Neural progenitor cell (in vitro differentiated cells): ENCODE measurements around the gene ZCWPW1. TPM values are rescaled to one million over a fixed set of nuclear protein-coding genes. Genes with fewer than 3 reads are reported as not detected.

Experiments
- DNase-seq: peaks from one replicate; pipeline ENCODE4 v3.0.0-alpha.2; 2016; ENCODE audit warnings: low spot score
- H2AFZ ChIP-seq: fragments of 200-600 bp; sonication (generic); replicated peaks from 2 replicates; pipeline ENCODE4 v1.6.1; 2016; ENCODE audit warnings: antibody characterized with exemption
- H3F3A ChIP-seq: fragments of 200-600 bp; sonication (generic); 2 replicates; pipeline ENCODE4 v1.6.1; 2016; ENCODE audit warnings: antibody characterized with exemption, low read depth
- H3K27ac ChIP-seq: fragments of 200-600 bp; sonication (generic); 2 replicates; pipeline ENCODE4 v1.5.1; 2016; ENCODE audit warnings: mild to moderate bottlenecking
- H3K27me3 ChIP-seq: fragments of 200-600 bp; sonication (generic); 2 replicates; pipeline ENCODE4 v1.6.1; 2016; ENCODE audit warnings: mild to moderate bottlenecking, moderate library complexity
- H3K36me3 ChIP-seq: fragments of 200-600 bp; sonication (generic); 2 replicates; pipeline ENCODE4 v1.5.1; 2016
- H3K4me1 ChIP-seq: fragments of 200-600 bp; sonication (generic); 2 replicates; pipeline ENCODE4 v1.6.1; 2016; ENCODE audit warnings: mixed run types
- H3K4me2 ChIP-seq: fragments of 200-600 bp; sonication (generic); 2 replicates; pipeline ENCODE4 v1.6.1; 2016
- H3K4me3 ChIP-seq: fragments of 200-600 bp; sonication (generic); 2 replicates; pipeline ENCODE4 v1.5.1; 2016
- H3K79me2 ChIP-seq: fragments of 200-600 bp; sonication (generic); 2 replicates; pipeline ENCODE4 v1.6.1; 2016; ENCODE audit warnings: low read depth
- H3K9ac ChIP-seq: fragments of 200-600 bp; sonication (generic); 2 replicates; pipeline ENCODE4 v1.6.1; 2016
- H3K9me3 ChIP-seq: fragments of 200-600 bp; sonication (generic); 2 replicates; pipeline ENCODE4 v1.5.1; 2016; ENCODE audit warnings: low read depth
- H4K20me1 ChIP-seq: fragments of 200-600 bp; sonication (generic); 2 replicates; pipeline ENCODE4 v1.6.1; 2016; ENCODE audit warnings: low read depth
- H3K27ac Mint-ChIP-seq: 3 replicates; pipeline ENCODE4 v1.8.0; 2021; ENCODE audit warnings: mixed read lengths
- H3K27me3 Mint-ChIP-seq: 2 replicates; pipeline ENCODE4 v1.8.0; 2022; ENCODE audit warnings: low read depth, mild to moderate bottlenecking, inconsistent platforms, moderate library complexity, mixed read lengths; ENCODE audit not compliant: insufficient read depth
- H3K36me3 Mint-ChIP-seq: 3 replicates; pipeline ENCODE4 v1.8.0; 2021; ENCODE audit warnings: mixed read lengths
- H3K4me1 Mint-ChIP-seq: 3 replicates; pipeline ENCODE4 v1.8.0; 2021; ENCODE audit warnings: mixed read lengths
- H3K4me3 Mint-ChIP-seq: 3 replicates; pipeline ENCODE4 v1.8.0; 2021; ENCODE audit warnings: mild to moderate bottlenecking, moderate library complexity, mixed read lengths
- H3K9me3 Mint-ChIP-seq: 3 replicates; pipeline ENCODE4 v1.8.0; 2020; ENCODE audit warnings: mixed read lengths
- EZH2 ChIP-seq: fragments of 200-600 bp; sonication (generic); IDR thresholded peaks from 2 replicates; pipeline ENCODE4 v1.6.1; 2017; ENCODE audit warnings: antibody characterized with exemption, mild to moderate bottlenecking, moderate library complexity
- EZH2phosphoT487 ChIP-seq: fragments of 200-600 bp; sonication (generic); IDR thresholded peaks from 2 replicates; pipeline ENCODE4 v1.6.1; 2017; ENCODE audit warnings: antibody characterized with exemption
- total RNA-seq: library from RNA; depleted of rRNA; stranded (reverse); fragments of >200 nt; gene quantifications from 2 replicates; pipeline ENCODE4 v1.2.3, GENCODE V29; 2015; ENCODE audit warnings: low replicate concordance
- TF ChIP-seq, protein P1 (sequence below): fragments of 200-600 bp; sonication (generic); IDR thresholded peaks from 2 replicates; pipeline ENCODE4 v1.5.1; 2017; ENCODE audit warnings: antibody characterized with exemption, mild to moderate bottlenecking

The ZCWPW1 gene
- total RNA-seq, 1 donor from 2014 or later, result 1.4 TPM

DNA sequence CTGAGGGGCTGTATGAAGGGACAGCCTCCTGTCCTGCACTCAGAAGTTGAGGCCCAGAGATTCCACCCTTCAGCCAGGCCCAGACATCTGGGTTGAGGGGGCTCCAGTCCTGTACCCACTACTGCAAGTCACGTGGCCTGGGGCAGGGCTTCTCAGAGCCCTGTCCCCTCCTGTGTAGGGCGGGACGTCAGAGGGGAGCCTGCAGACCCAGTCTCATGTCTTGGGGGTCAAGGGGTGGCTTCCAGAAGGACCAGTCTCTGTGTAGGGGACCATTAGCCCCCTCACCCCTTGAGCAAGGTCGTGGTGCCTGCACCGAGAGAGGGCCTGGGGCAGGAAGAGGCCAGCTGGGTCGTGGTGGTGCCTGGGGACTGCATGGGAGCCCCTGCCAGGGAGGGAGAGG is 55.8 kb downstream of the ZCWPW1 start:
- no peak overlapping the region for H3K27ac Mint-ChIP-seq
- H3K36me3 ChIP-seq, result no peaks in the 10 kb centered on the region
- peaks cover 6% of the 10 kb centered on the region for H4K20me1 ChIP-seq
- H3K36me3 Mint-ChIP-seq, result peaks cover 4% of the 10 kb centered on the region
- H3K9me3 ChIP-seq, result no peaks in the 10 kb centered on the region
- no peak overlapping the region for H2AFZ ChIP-seq
- H3K4me1 ChIP-seq, result peaks cover 34% of the 10 kb centered on the region
- H3K27me3 ChIP-seq, result no peaks in the 10 kb centered on the region
- no peaks in the 10 kb centered on the region for H3K79me2 ChIP-seq
- H3K4me3 Mint-ChIP-seq, result no peak overlapping the region
- H3K9ac ChIP-seq, result no peak overlapping the region
- no peak overlapping the region for H3K4me3 ChIP-seq
- H3K27ac ChIP-seq, result no peak overlapping the region
- TF ChIP-seq EZH2 (no peak), EZH2phosphoT487 (no peak)
- TF ChIP-seq, protein P1, sequence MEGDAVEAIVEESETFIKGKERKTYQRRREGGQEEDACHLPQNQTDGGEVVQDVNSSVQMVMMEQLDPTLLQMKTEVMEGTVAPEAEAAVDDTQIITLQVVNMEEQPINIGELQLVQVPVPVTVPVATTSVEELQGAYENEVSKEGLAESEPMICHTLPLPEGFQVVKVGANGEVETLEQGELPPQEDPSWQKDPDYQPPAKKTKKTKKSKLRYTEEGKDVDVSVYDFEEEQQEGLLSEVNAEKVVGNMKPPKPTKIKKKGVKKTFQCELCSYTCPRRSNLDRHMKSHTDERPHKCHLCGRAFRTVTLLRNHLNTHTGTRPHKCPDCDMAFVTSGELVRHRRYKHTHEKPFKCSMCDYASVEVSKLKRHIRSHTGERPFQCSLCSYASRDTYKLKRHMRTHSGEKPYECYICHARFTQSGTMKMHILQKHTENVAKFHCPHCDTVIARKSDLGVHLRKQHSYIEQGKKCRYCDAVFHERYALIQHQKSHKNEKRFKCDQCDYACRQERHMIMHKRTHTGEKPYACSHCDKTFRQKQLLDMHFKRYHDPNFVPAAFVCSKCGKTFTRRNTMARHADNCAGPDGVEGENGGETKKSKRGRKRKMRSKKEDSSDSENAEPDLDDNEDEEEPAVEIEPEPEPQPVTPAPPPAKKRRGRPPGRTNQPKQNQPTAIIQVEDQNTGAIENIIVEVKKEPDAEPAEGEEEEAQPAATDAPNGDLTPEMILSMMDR, result no peak
- H3F3A ChIP-seq, result peaks cover 28% of the 10 kb centered on the region
- H3K9me3 Mint-ChIP-seq, result no peaks in the 10 kb centered on the region
- no peak overlapping the region for H3K4me2 ChIP-seq
- peaks cover under 1% of the 10 kb centered on the region for H3K27me3 Mint-ChIP-seq
- peaks cover 36% of the 10 kb centered on the region for H3K4me1 Mint-ChIP-seq
- no peak for DNase-seq

DNA sequence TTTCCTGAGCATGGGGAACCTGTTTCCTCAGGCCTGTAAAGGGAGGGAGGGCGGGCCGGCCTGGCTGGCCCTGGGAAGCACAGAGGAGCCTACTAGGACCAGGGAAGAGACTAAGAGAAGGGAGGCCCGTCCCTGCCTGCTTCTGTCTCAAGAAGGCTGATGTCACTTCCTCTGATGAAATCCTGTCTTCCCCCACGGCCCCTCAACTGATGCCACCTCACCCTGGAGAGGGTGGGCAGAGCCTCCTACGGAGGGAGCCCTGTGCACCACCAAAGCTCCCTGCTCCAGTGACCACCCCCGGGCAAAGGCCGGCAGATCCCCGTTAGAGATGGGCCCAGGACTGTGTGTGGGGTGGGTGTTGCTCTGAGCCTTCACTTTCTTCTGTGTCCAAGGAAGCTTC is 56.2 kb downstream of the ZCWPW1 start:
- Histone ChIP-seq H3K79me2 (no peaks in the 10 kb centered on the region), H3K4me3 (no peak overlapping the region), H3K9ac (no peak overlapping the region), H3K27ac (no peak overlapping the region), H3K4me1 (peaks cover 34% of the 10 kb centered on the region), H3F3A (peaks cover 28% of the 10 kb centered on the region), H3K4me2 (no peak overlapping the region), H3K9me3 (no peaks in the 10 kb centered on the region), H3K27me3 (no peaks in the 10 kb centered on the region), H4K20me1 (peaks cover 6% of the 10 kb centered on the region), H3K36me3 (no peaks in the 10 kb centered on the region), H2AFZ (no peak overlapping the region)
- DNase-seq, result no peak
- Mint-ChIP-seq H3K27ac (no peak overlapping the region), H3K36me3 (peaks cover 5% of the 10 kb centered on the region), H3K9me3 (no peaks in the 10 kb centered on the region), H3K4me1 (peaks cover 36% of the 10 kb centered on the region), H3K4me3 (no peak overlapping the region), H3K27me3 (peaks cover 3% of the 10 kb centered on the region)
- TF ChIP-seq EZH2 (no peak), EZH2phosphoT487 (no peak)
- TF ChIP-seq, protein P1, result no peak

DNA sequence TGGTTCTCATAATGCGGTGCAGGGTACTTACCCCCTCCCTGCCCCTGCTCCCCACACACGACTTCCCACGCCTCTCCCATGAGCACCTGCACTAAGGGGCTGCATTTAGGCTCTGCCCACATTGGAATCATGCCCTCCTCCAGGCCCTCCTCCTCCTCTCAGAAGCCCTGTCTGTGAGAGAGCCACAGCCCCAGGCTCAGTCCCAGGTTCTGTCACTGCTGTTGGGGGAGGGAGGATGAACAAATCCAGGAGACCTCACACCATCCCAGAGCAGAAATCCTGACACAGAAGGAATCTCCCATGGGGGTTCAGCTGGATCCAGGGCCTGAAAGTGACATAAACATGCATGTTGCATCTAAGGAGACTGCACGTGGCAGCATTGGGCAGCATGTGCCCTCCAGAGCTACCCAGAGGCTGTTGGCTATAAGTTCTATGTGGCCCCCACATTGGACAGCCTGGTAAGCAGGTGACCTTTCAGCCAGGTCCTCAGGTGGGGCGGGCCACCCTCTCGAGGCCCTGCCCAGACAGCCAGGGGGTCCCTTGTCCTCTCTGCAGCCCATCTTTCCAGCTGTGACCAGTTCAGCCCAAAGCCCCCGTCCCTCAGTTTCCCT is 56.8 kb downstream of the ZCWPW1 start:
- Mint-ChIP-seq H3K4me3 (no peak overlapping the region), H3K27ac (no peak overlapping the region), H3K36me3 (peaks cover 7% of the 10 kb centered on the region), H3K27me3 (peaks cover 3% of the 10 kb centered on the region), H3K4me1 (peaks cover 36% of the 10 kb centered on the region), H3K9me3 (no peaks in the 10 kb centered on the region)
- H3K4me3 ChIP-seq, result no peak overlapping the region
- H3K27ac ChIP-seq, result no peak overlapping the region
- H3K4me2 ChIP-seq, result no peak overlapping the region
- H3F3A ChIP-seq, result peaks cover 28% of the 10 kb centered on the region
- H3K79me2 ChIP-seq, result no peaks in the 10 kb centered on the region
- TF ChIP-seq, protein P1, result no peak
- TF ChIP-seq EZH2phosphoT487 (no peak), EZH2 (no peak)
- peaks cover 6% of the 10 kb centered on the region for H4K20me1 ChIP-seq
- DNase-seq, result no peak
- no peaks in the 10 kb centered on the region for H3K9me3 ChIP-seq
- no peaks in the 10 kb centered on the region for H3K36me3 ChIP-seq
- no peak overlapping the region for H3K9ac ChIP-seq
- peaks cover 34% of the 10 kb centered on the region for H3K4me1 ChIP-seq
- H2AFZ ChIP-seq, result no peak overlapping the region
- H3K27me3 ChIP-seq, result no peaks in the 10 kb centered on the region
